NCI-H2196 (cell line): ENCODE results near the gene OXSR1.
"Not testable (repeated sequence)": the region's sequence is repeated elsewhere in the genome, so short reads cannot be mapped to it uniquely, and the experiment has no call there.

Experiments
- DNase-seq: peaks from one replicate; lab custom pipeline; 2025; ENCODE audit not compliant: unreplicated experiment; lab: John Stamatoyannopoulos, UW

Gene OXSR1

GRCh38 chr3:38163841-38164642 is 1.3 kb upstream of the OXSR1 start:
- DNase-seq, result no peak

GRCh38 chr3:38164643-38164951 is 740 bp upstream of the OXSR1 start:
- no peak for DNase-seq

- no peak for DNase-seq
These were observed 518 bp downstream of the OXSR1 start for GRCh38 chr3:38165722-38166387.

- DNase-seq, result no peak
These were observed 2.3 kb downstream of the OXSR1 start for GRCh38 chr3:38167591-38167990.

GRCh38 chr3:38168151-38169026 is 3.1 kb downstream of the OXSR1 start:
- no peak for DNase-seq

GRCh38 chr3:38169027-38169317 is 3.6 kb downstream of the OXSR1 start:
- DNase-seq, result no peak

- DNase-seq, result no peak
These were observed 5.4 kb downstream of the OXSR1 start for GRCh38 chr3:38170722-38171121.

- DNase-seq, result no peak
These were observed 6.3 kb downstream of the OXSR1 start for GRCh38 chr3:38171622-38172021.

GRCh38 chr3:38173834-38174418 is 8.6 kb downstream of the OXSR1 start:
- no peak for DNase-seq

GRCh38 chr3:38177181-38177580 is 11.8 kb downstream of the OXSR1 start:
- DNase-seq, result no peak

GRCh38 chr3:38186781-38187180 is 21.4 kb downstream of the OXSR1 start:
- no peak for DNase-seq

- no peak for DNase-seq
These were observed 25.1 kb downstream of the OXSR1 start for GRCh38 chr3:38190481-38190881.

GRCh38 chr3:38202931-38203330 is 37.6 kb downstream of the OXSR1 start:
- DNase-seq, result not testable (repeated sequence)

GRCh38 chr3:38203690-38204089 is 38.4 kb downstream of the OXSR1 start:
- DNase-seq, result no peak

- DNase-seq, result no peak
These were observed 39.5 kb downstream of the OXSR1 start for GRCh38 chr3:38204599-38205471.

GRCh38 chr3:38205472-38205805 is 40.1 kb downstream of the OXSR1 start:
- DNase-seq, result no peak

GRCh38 chr3:38207254-38208003 is 42.1 kb downstream of the OXSR1 start:
- no peak for DNase-seq

- no peak for DNase-seq
These were observed 44.9 kb downstream of the OXSR1 start for GRCh38 chr3:38210141-38210757.

GRCh38 chr3:38212141-38212540 is 46.8 kb downstream of the OXSR1 start:
- no peak for DNase-seq

- DNase-seq, result no peak
These were observed 49.2 kb downstream of the OXSR1 start for GRCh38 chr3:38214560-38214959.
